ENCODE data around the gene PRR15L.

GRCh38 chr17:47949946-47950345, 7.7 kb downstream of the PRR15L start:
- TF ChIP-seq CTCF (IDR thresholded peaks at IDR 0.05) (no peak), POLR2AphosphoS5 (IDR thresholded peaks at IDR 0.05) (no peak), POLR2A (IDR thresholded peaks at IDR 0.05) (no peak)

Measured in breast epithelium (tissue), 3 donors.